Esophagus squamous epithelium (tissue), 5 donors: ENCODE results near the gene CYP27B1. TPM values are rescaled to one million over a fixed set of nuclear protein-coding genes. Genes with fewer than 3 reads are reported as not detected.

Source experiments
- DNase-seq: peaks from one replicate; lab custom pipeline; 2025; lab: John Stamatoyannopoulos, UW
- H3K27ac ChIP-seq, 4 donors: fragments of 200-600 bp; sonication (generic); one replicate each; pipeline ENCODE4 v1.5.1; 2016 to 2019; ENCODE audit warnings: mild to moderate bottlenecking in 1 of 4
- H3K27me3 ChIP-seq, 4 donors: fragments of 200-600 bp; sonication (generic); 1 replicate in 3 of 4; 2 replicates in 1 of 4; pipeline versions ENCODE4 v1.5.1 to v1.6.0; 2017 to 2021; ENCODE audit warnings: antibody characterized with exemption in 1 of 4
- H3K36me3 ChIP-seq, 3 donors: fragments of 200-600 bp; sonication (generic); one replicate each; pipeline ENCODE4 v1.5.1; 2016 to 2019
- H3K4me1 ChIP-seq, 3 donors: fragments of 200-600 bp; sonication (generic); one replicate each; pipeline ENCODE4 v1.5.1; 2017 to 2019
- H3K4me3 ChIP-seq, 4 donors: fragments of 200-600 bp; sonication (generic); 1 replicate in 3 of 4; 2 replicates in 1 of 4; pipeline ENCODE4 v1.5.1; 2016 to 2019; ENCODE audit warnings: mild to moderate bottlenecking in 2 of 4, moderate library complexity in 1 of 4
- H3K9me3 ChIP-seq, 3 donors: fragments of 200-600 bp; sonication (generic); one replicate each; pipeline ENCODE4 v1.5.1; 2016 to 2019
- CTCF ChIP-seq, 6 experiments: fragments of 450-650 bp in 4 of 6; fragments of 200-600 bp in 2 of 6; sonication (generic) in 2 of 6; IDR thresholded peaks; one replicate each; pipeline ENCODE4 v1.5.1; 2016 to 2019; ENCODE audit warnings: antibody characterized with exemption in 6 of 6, mild to moderate bottlenecking in 4 of 6, moderate library complexity in 4 of 6
- POLR2A ChIP-seq, 4 donors: fragments of 450-650 bp; IDR thresholded peaks; one replicate each; pipeline ENCODE4 v1.6.1; 2017; ENCODE audit warnings: antibody characterized with exemption in 4 of 4, mild to moderate bottlenecking in 4 of 4, moderate library complexity in 3 of 4
- WGBS, 2 donors: methylation state at CpG; one replicate each; pipeline ENCODE4 v1.1.5; 2018; 5-methylcytosine and 5-hydroxymethylcytosine counted together
- intact Hi-C: fragments of 100-400 bp; cut with DNase I; formaldehyde crosslinking; loops from one replicate; pipeline ENCODE4 v1.15.0; 2022
- total RNA-seq, 4 donors: library from RNA; depleted of rRNA; stranded (reverse); fragments of >200 nt; gene quantifications; one replicate each; pipeline ENCODE4 v1.1.0, GENCODE V29; 2016
- donor health status: DM: yes; HTN: yes; CAD: no.

The CYP27B1 gene
- total RNA-seq, 4 donors from 2014 or later: 0.18 to 1.7 (median 1.1) TPM

GRCh38 chr12:57718641-57719528 lies 48.0 kb downstream of the CYP27B1 start:
- 95 to 100% methylated on average over 8 of the region's 15 CpGs for WGBS, 2 donors
- no peaks in the 10 kb centered on the region for H3K9me3 ChIP-seq

DNA sequence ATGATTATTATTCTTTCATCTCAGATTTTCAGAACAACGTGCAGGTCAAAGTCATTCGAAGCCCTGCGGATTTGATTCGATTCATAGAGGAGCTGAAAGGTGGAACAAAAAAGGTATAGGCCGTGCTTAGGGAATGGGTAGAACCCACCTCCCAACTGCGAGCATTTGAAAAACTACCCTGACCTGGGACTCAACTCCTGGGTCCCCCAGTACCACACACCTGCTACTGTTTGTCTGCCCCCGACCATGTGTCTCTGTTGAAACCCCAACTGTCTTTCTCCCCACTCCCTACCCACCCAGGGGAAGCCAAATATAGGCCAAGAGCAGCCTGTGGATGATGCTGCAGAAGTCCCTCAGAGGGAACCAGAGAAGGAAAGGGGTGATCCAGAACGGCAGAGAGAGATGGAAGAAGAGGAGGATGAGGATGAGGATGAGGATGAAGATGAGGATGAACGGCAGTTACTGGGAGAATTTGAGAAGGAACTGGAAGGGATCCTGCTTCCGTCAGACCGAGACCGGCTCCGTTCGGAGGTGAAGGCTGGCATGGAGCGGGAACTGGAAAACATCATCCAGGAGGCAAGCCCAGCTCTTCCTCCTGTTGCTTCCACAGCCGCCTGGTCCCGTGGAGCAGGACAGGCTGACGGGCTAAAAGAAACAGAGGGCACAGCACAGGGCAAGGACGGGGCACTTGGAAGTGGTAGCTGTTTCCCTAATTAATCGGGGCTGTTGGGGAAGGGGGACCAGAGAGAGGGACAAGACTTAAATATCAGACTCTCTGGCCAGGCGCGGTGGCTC lies 48.8 kb downstream of the CYP27B1 start:
- DNase-seq: no peak
- H3K27ac ChIP-seq: no peak overlapping the region
- 93 to 94% methylated on average over 20 to 21 of the region's 22 CpGs for WGBS, 2 donors
- H3K4me3 ChIP-seq: no peak overlapping the region
- H3K27me3 ChIP-seq: no peaks in the 10 kb centered on the region
- no peaks in the 10 kb centered on the region for H3K4me1 ChIP-seq
- peaks cover 16 to 94% (median 58%) of the 10 kb centered on the region in 3 donors for H3K36me3 ChIP-seq
- intact Hi-C loops: no loop called here
- H3K9me3 ChIP-seq: no peaks in the 10 kb centered on the region
- TF ChIP-seq POLR2A (IDR thresholded peaks at IDR 0.05): no peak
- TF ChIP-seq CTCF (IDR thresholded peaks at IDR 0.05): no peak

More at GRCh38 chr12:57718641-57719528, 48.0 kb downstream of the CYP27B1 start:
- no peaks in the 10 kb centered on the region for H3K27me3 ChIP-seq
- intact Hi-C loops: no loop called here
- peaks cover 16 to 85% (median 58%) of the 10 kb centered on the region in 3 donors for H3K36me3 ChIP-seq
- DNase-seq: no peak
- H3K27ac ChIP-seq: no peak overlapping the region
- TF ChIP-seq CTCF (IDR thresholded peaks at IDR 0.05) (no peak), POLR2A (IDR thresholded peaks at IDR 0.05) (no peak)
- no peaks in the 10 kb centered on the region for H3K4me1 ChIP-seq
- H3K4me3 ChIP-seq: no peak overlapping the region

- 88 to 100% methylated on average over 1 to 3 of the region's 5 CpGs for WGBS, 2 donors
Measured at GRCh38 chr12:57717131-57717530, 49.7 kb downstream of the CYP27B1 start.

GRCh38 chr12:57716305-57716704 lies 50.6 kb downstream of the CYP27B1 start:
- Histone ChIP-seq H3K4me3 (no peak overlapping the region), H3K27ac (no peak overlapping the region), H3K36me3 (peaks cover 16 to 98% (median 53%) of the 10 kb centered on the region in 3 donors), H3K27me3 (no peaks in the 10 kb centered on the region), H3K4me1 (no peaks in the 10 kb centered on the region), H3K9me3 (no peaks in the 10 kb centered on the region)
- no peak for DNase-seq
- 100% methylated on average over 2 to 3 of the region's 4 CpGs for WGBS, 2 donors
- intact Hi-C loops: no loop called here
- no peak for TF ChIP-seq CTCF (IDR thresholded peaks at IDR 0.05)
- TF ChIP-seq POLR2A (IDR thresholded peaks at IDR 0.05): no peak

More at GRCh38 chr12:57717131-57717530, 49.7 kb downstream of the CYP27B1 start:
- H3K27me3 ChIP-seq: no peaks in the 10 kb centered on the region
- H3K9me3 ChIP-seq: no peaks in the 10 kb centered on the region
- intact Hi-C loops: no loop called here
- no peak for TF ChIP-seq CTCF (IDR thresholded peaks at IDR 0.05)
- TF ChIP-seq POLR2A (IDR thresholded peaks at IDR 0.05): no peak
- DNase-seq: no peak
- no peaks in the 10 kb centered on the region for H3K4me1 ChIP-seq
- H3K36me3 ChIP-seq: peaks cover 16 to 99% (median 58%) of the 10 kb centered on the region in 3 donors
- no peak overlapping the region for H3K27ac ChIP-seq
- no peak overlapping the region for H3K4me3 ChIP-seq
